ENCODE data around the gene FEM1A. TPM values are rescaled to one million over a fixed set of nuclear protein-coding genes. Genes with fewer than 3 reads are reported as not detected.
"Not testable (repeated sequence)": the region's sequence is repeated elsewhere in the genome, so short reads cannot be mapped to it uniquely, and the experiment has no call there.

Gene FEM1A
- total RNA-seq, 1 experiment from 2014 or later: 13.4 TPM

GRCh38 chr19:4781801-4782200, 9.7 kb upstream of the FEM1A start:
- intact Hi-C loops (cut with micrococcal nuclease; ENCODE audit: unreplicated experiment): no loop called here
- ChIA-PET POLR2A (no interaction called here), CTCF (no interaction called here)
- Histone ChIP-seq H3K4me3 (ENCODE audit: low read depth in 2 of 2, low read length in 2 of 2) (no peak overlapping the region), H3K9me3 (ENCODE audit: control insufficient read depth, insufficient read depth, low read depth, low read length) (no peaks in the 10 kb centered on the region), H3K27ac (ENCODE audit: low read length) (no peak overlapping the region), H3K27me3 (ENCODE audit: control insufficient read depth, insufficient read depth, low read length) (no peaks in the 10 kb centered on the region), H3K4me1 (ENCODE audit: control insufficient read depth, insufficient read depth, low read length) (no peaks in the 10 kb centered on the region), H3K36me3 (ENCODE audit: control insufficient read depth, insufficient read depth, low read length) (no peaks in the 10 kb centered on the region)
- DNase-seq (ENCODE audit: low read depth, low spot score) (no peak), ATAC-seq (no peak)
- in situ Hi-C loops (cut with HindIII; ENCODE audit: low pct_unique_long_range_greater_than_20kb, low sequenced_read_pairs): no loop called here
- BruUV-seq (replicated peaks): no TSS peak
- no peak for TF ChIP-seq CTCF (IDR thresholded peaks at IDR 0.05)
- TF ChIP-seq SIN3A (IDR thresholded peaks at IDR 0.05; ENCODE audit: borderline replicate concordance, insufficient read depth, low read depth, low read length): no peak
- no peak for TF ChIP-seq POLR2AphosphoS5 (IDR thresholded peaks at IDR 0.05; ENCODE audit: low read depth, low read length)
- no peak for TF ChIP-seq TCF7L2 (IDR thresholded peaks at IDR 0.05; ENCODE audit: low read depth, low read length)
- no peak for TF ChIP-seq REST (IDR thresholded peaks at IDR 0.05; ENCODE audit: insufficient read depth in 1 of 2, low read depth in 2 of 2, low read length in 1 of 2)

- H3K36me3 ChIP-seq (ENCODE audit: control insufficient read depth, insufficient read depth, low read length); H3K27ac ChIP-seq (ENCODE audit: low read length); in situ Hi-C loops (cut with HindIII; ENCODE audit: low pct_unique_long_range_greater_than_20kb, low sequenced_read_pairs); H3K4me3 ChIP-seq (ENCODE audit: low read depth in 2 of 2, low read length in 2 of 2); DNase-seq (ENCODE audit: low read depth, low spot score); BruUV-seq (replicated peaks); H3K9me3 ChIP-seq (ENCODE audit: control insufficient read depth, insufficient read depth, low read depth, low read length); H3K27me3 ChIP-seq (ENCODE audit: control insufficient read depth, insufficient read depth, low read length); POLR2A ChIA-PET; ATAC-seq; intact Hi-C loops (cut with micrococcal nuclease; ENCODE audit: unreplicated experiment); H3K4me1 ChIP-seq (ENCODE audit: control insufficient read depth, insufficient read depth, low read length): not testable (repeated sequence)
- CTCF ChIA-PET: interaction anchor here (0.9 kb wide), 1 partner anchor 26 kb away, joined by 3 read pairs; no protein-coding TSS in a partner anchor
Measured at GRCh38 chr19:4786412-4787016, 5.0 kb upstream of the FEM1A start.

- intact Hi-C loops (cut with micrococcal nuclease; ENCODE audit: unreplicated experiment); H3K9me3 ChIP-seq (ENCODE audit: control insufficient read depth, insufficient read depth, low read depth, low read length); H3K36me3 ChIP-seq (ENCODE audit: control insufficient read depth, insufficient read depth, low read length); DNase-seq (ENCODE audit: low read depth, low spot score); BruUV-seq (replicated peaks); H3K27me3 ChIP-seq (ENCODE audit: control insufficient read depth, insufficient read depth, low read length); POLR2A ChIA-PET; in situ Hi-C loops (cut with HindIII; ENCODE audit: low pct_unique_long_range_greater_than_20kb, low sequenced_read_pairs): not testable (repeated sequence)
- CTCF ChIA-PET: interaction anchor here (1.7 kb wide), 1 partner anchor 59 kb away, joined by 33 read pairs; no protein-coding TSS in a partner anchor
- ATAC-seq: peak; percentile 5; the same call in 1 of the 2 replicates
- H3K27ac ChIP-seq (ENCODE audit: low read length): peak overlapping the region; percentile 71
- H3K4me3 ChIP-seq (ENCODE audit: low read depth in 2 of 2, low read length in 2 of 2): peak overlapping the region; percentile 58 to 68
- peaks cover 11% of the 10 kb centered on the region for H3K4me1 ChIP-seq (ENCODE audit: control insufficient read depth, insufficient read depth, low read length)
Measured at GRCh38 chr19:4792019-4792865, 708 bp downstream of the FEM1A start.

- H3K36me3 ChIP-seq (ENCODE audit: control insufficient read depth, insufficient read depth, low read length); H3K9me3 ChIP-seq (ENCODE audit: control insufficient read depth, insufficient read depth, low read depth, low read length); in situ Hi-C loops (cut with HindIII; ENCODE audit: low pct_unique_long_range_greater_than_20kb, low sequenced_read_pairs); POLR2A ChIA-PET; H3K27ac ChIP-seq (ENCODE audit: low read length); DNase-seq (ENCODE audit: low read depth, low spot score); intact Hi-C loops (cut with micrococcal nuclease; ENCODE audit: unreplicated experiment); H3K27me3 ChIP-seq (ENCODE audit: control insufficient read depth, insufficient read depth, low read length); BruUV-seq (replicated peaks); ATAC-seq; CTCF ChIA-PET: not testable (repeated sequence)
- Histone ChIP-seq H3K4me1 (ENCODE audit: control insufficient read depth, insufficient read depth, low read length) (peaks cover 11% of the 10 kb centered on the region), H3K4me3 (ENCODE audit: low read depth in 2 of 2, low read length in 2 of 2) (peak overlapping the region; percentile 58 to 68)
Measured at GRCh38 chr19:4792866-4793195, 1.3 kb downstream of the FEM1A start.

- H3K36me3 ChIP-seq (ENCODE audit: control insufficient read depth, insufficient read depth, low read length); H3K27me3 ChIP-seq (ENCODE audit: control insufficient read depth, insufficient read depth, low read length); in situ Hi-C loops (cut with HindIII; ENCODE audit: low pct_unique_long_range_greater_than_20kb, low sequenced_read_pairs); intact Hi-C loops (cut with micrococcal nuclease; ENCODE audit: unreplicated experiment); H3K9me3 ChIP-seq (ENCODE audit: control insufficient read depth, insufficient read depth, low read depth, low read length); H3K27ac ChIP-seq (ENCODE audit: low read length); H3K4me3 ChIP-seq (ENCODE audit: low read depth in 2 of 2, low read length in 2 of 2); DNase-seq (ENCODE audit: low read depth, low spot score); ATAC-seq; BruUV-seq (replicated peaks); CTCF ChIA-PET: not testable (repeated sequence)
- POLR2A ChIA-PET: interaction anchor here (0.6 kb wide), 1 partner anchor 82 kb away, joined by 3 read pairs; no protein-coding TSS in a partner anchor
- H3K4me1 ChIP-seq (ENCODE audit: control insufficient read depth, insufficient read depth, low read length): peaks cover 11% of the 10 kb centered on the region
Measured at GRCh38 chr19:4793278-4793677, 1.7 kb downstream of the FEM1A start.
